ENCODE results near the gene LLPH. TPM values are rescaled to one million over a fixed set of nuclear protein-coding genes. Genes with fewer than 3 reads are reported as not detected.
A peak's percentile ranks its signal among the peaks of the same experiment; 100 is the strongest.

Gene LLPH
- total RNA-seq, 1 experiment from 2014 or later: 45.6 TPM

GRCh38 chr12:66103016-66103913, 27.3 kb downstream of the LLPH start:
- DNase-seq (ENCODE audit: low read depth, low spot score) (peak; percentile 24), ATAC-seq (peak; percentile 54)
- BruUV-seq (replicated peaks): no TSS peak
- peaks cover 4 to 11% of the 10 kb centered on the region in 2 experiments; a peak in 3 of 4 replicates for H3K4me1 ChIP-seq (ENCODE audit: control insufficient read depth in 1 of 2, insufficient read depth in 2 of 2, low read length in 2 of 2)
- H3K9me3 ChIP-seq (ENCODE audit: control insufficient read depth in 1 of 2, insufficient read depth in 1 of 2, low read depth in 1 of 2, low read length in 2 of 2): no peaks in the 10 kb centered on the region
- H2AFZ ChIP-seq (ENCODE audit: low read depth, low read length, poor library complexity, severe bottlenecking): peak overlapping the region; percentile 4
- peak; percentile 55 for TF ChIP-seq EGR1 (IDR thresholded peaks at IDR 0.05; ENCODE audit: low read depth)
- no peak for TF ChIP-seq ZBTB33 (IDR thresholded peaks at IDR 0.05; ENCODE audit: extremely low read depth, insufficient replicate concordance, low read length)
- no peak for TF ChIP-seq EZH2phosphoT487 (IDR thresholded peaks at IDR 0.05; ENCODE audit: borderline replicate concordance)
- no peak for TF ChIP-seq SRF (IDR thresholded peaks at IDR 0.05; ENCODE audit: low read depth)
- TF ChIP-seq ELF1 (IDR thresholded peaks at IDR 0.05; ENCODE audit: borderline replicate concordance, low read depth): no peak
- TF ChIP-seq CTCF (IDR thresholded peaks at IDR 0.05 in 2 of 3, conservative IDR thresholded peaks at IDR 0.05 in 1 of 3; ENCODE audit: borderline replicate concordance in 1 of 3, insufficient read depth in 1 of 3, low read depth in 2 of 3, low read length in 2 of 3): peak; percentile 39 to 70 (median 61); a peak in 5 of 6 replicates
- no peak for TF ChIP-seq FOSL1 (IDR thresholded peaks at IDR 0.05; ENCODE audit: low read depth)
- TF ChIP-seq CBX3 (IDR thresholded peaks at IDR 0.05; ENCODE audit: low read depth): no peak
- TF ChIP-seq RAD21 (IDR thresholded peaks at IDR 0.05; ENCODE audit: low read depth): peak; percentile 28; the same call in 1 of the 2 replicates
- no peak for TF ChIP-seq MAX (IDR thresholded peaks at IDR 0.05)
- no peak overlapping the region for H3K9ac ChIP-seq (ENCODE audit: low read length)
- intact Hi-C loops (cut with micrococcal nuclease): no loop called here
- H3K27me3 ChIP-seq (ENCODE audit: insufficient read depth, low read length): no peaks in the 10 kb centered on the region
- no peak overlapping the region for H3K27ac ChIP-seq (ENCODE audit: low read depth, low read length)
- no peaks in the 10 kb centered on the region for H3K36me3 ChIP-seq (ENCODE audit: control insufficient read depth in 1 of 2, insufficient read depth in 2 of 2, low read length in 2 of 2)
- no peak overlapping the region for H3K4me2 ChIP-seq (ENCODE audit: low read length)
- ChIA-PET RAD21 (ENCODE audit: low non-redundant PET in 1 of 2, low total read pairs in 2 of 2, uncharacterized antibody in 2 of 2, unreplicated experiment in 2 of 2) (no interaction called here), CTCF (interaction anchor here (0.7 to 1.0 kb wide), 2 partner anchors 22 to 264 kb away, joined by 3 to 4 read pairs; no protein-coding TSS in a partner anchor), POLR2A (no interaction called here)
- no peaks in the 10 kb centered on the region for H3K9me2 ChIP-seq (ENCODE audit: insufficient read depth)
- no peaks in the 10 kb centered on the region for H4K20me1 ChIP-seq (ENCODE audit: insufficient read depth)
- H3K79me2 ChIP-seq (ENCODE audit: insufficient read depth, low read length): no peaks in the 10 kb centered on the region
- H3K4me3 ChIP-seq (replicated peaks in 1 of 2; ENCODE audit: low read depth in 1 of 2, low read length in 2 of 2): no peak overlapping the region

Measured in HCT116 (cell line).